Smooth muscle cell (in vitro differentiated cells): ENCODE measurements around the gene HOXB5. TPM values are rescaled to one million over a fixed set of nuclear protein-coding genes. Genes with fewer than 3 reads are reported as not detected.

Experiments used
- DNase-seq: peaks from one replicate; lab custom pipeline; 2025; ENCODE audit not compliant: unreplicated experiment; lab: John Stamatoyannopoulos, UW
- H2AFZ ChIP-seq: fragments of 200-600 bp; sonication (generic); 2 replicates; pipeline ENCODE4 v1.6.0; 2016; ENCODE audit warnings: antibody characterized with exemption, low read depth, mild to moderate bottlenecking
- H3F3A ChIP-seq: fragments of 200-600 bp; sonication (generic); 2 replicates; pipeline ENCODE4 v1.6.0; 2017; ENCODE audit warnings: antibody characterized with exemption, low read depth
- H3K27ac ChIP-seq: fragments of 200-600 bp; sonication (generic); 2 replicates; pipeline ENCODE4 v1.5.1; 2016; ENCODE audit warnings: low read depth, mild to moderate bottlenecking
- H3K27me3 ChIP-seq: fragments of 200-600 bp; sonication (generic); 2 replicates; pipeline ENCODE4 v1.6.1; 2016; ENCODE audit warnings: low read depth, mild to moderate bottlenecking
- H3K36me3 ChIP-seq: fragments of 200-600 bp; sonication (generic); 2 replicates; pipeline ENCODE4 v1.5.1; 2016; ENCODE audit warnings: low read depth
- H3K4me1 ChIP-seq: fragments of 200-600 bp; sonication (generic); 2 replicates; pipeline ENCODE4 v1.5.1; 2016; ENCODE audit warnings: low read depth
- H3K4me2 ChIP-seq: fragments of 200-600 bp; sonication (generic); 2 replicates; pipeline ENCODE4 v1.6.0; 2016; ENCODE audit warnings: mild to moderate bottlenecking
- H3K4me3 ChIP-seq: fragments of 200-600 bp; sonication (generic); 2 replicates; pipeline ENCODE4 v1.5.1; 2016; ENCODE audit warnings: mild to moderate bottlenecking
- H3K79me2 ChIP-seq: fragments of 200-600 bp; sonication (generic); 2 replicates; pipeline ENCODE4 v1.6.0; 2016; ENCODE audit warnings: low read depth, mild to moderate bottlenecking
- H3K9ac ChIP-seq: fragments of 200-600 bp; sonication (generic); 2 replicates; pipeline ENCODE4 v1.6.0; 2016; ENCODE audit warnings: low read depth
- H3K9me3 ChIP-seq: fragments of 200-600 bp; sonication (generic); replicated peaks from 2 replicates; pipeline ENCODE4 v1.5.1; 2016; ENCODE audit warnings: low read depth
- H4K20me1 ChIP-seq: fragments of 200-600 bp; sonication (generic); 2 replicates; pipeline ENCODE4 v1.6.0; 2016; ENCODE audit warnings: low read depth
- WGBS: methylation state at CpG from one replicate; pipeline ENCODE4 v1.1.7; 2016; ENCODE audit warnings: low lambda C conversion rate; 5-methylcytosine and 5-hydroxymethylcytosine counted together
- polyA plus RNA-seq: library from polyadenylated mRNA; unstranded; fragments of >200 nt; fragmentation: Nextera tagmentation; extraction: Ambion mirVana; gene quantifications from 2 replicates; pipeline ENCODE4 v1.2.1, GENCODE V29; 2016
- total RNA-seq: library from RNA; depleted of rRNA; stranded (reverse); fragments of >200 nt; gene quantifications from 2 replicates; pipeline ENCODE4 v1.2.3, GENCODE V29; 2014
- TF ChIP-seq, protein P1 (sequence below): fragments of 200-600 bp; sonication (generic); IDR thresholded peaks from 2 replicates; pipeline ENCODE4 v1.5.1; 2017; ENCODE audit warnings: borderline replicate concordance, mild to moderate bottlenecking, antibody characterized with exemption; ENCODE audit not compliant: insufficient read depth, poor library complexity, severe bottlenecking

HOXB5 gene
- total and polyA plus RNA-seq, 2 experiments from 2014 or later, result 0.49 to 1.8 TPM

DNA sequence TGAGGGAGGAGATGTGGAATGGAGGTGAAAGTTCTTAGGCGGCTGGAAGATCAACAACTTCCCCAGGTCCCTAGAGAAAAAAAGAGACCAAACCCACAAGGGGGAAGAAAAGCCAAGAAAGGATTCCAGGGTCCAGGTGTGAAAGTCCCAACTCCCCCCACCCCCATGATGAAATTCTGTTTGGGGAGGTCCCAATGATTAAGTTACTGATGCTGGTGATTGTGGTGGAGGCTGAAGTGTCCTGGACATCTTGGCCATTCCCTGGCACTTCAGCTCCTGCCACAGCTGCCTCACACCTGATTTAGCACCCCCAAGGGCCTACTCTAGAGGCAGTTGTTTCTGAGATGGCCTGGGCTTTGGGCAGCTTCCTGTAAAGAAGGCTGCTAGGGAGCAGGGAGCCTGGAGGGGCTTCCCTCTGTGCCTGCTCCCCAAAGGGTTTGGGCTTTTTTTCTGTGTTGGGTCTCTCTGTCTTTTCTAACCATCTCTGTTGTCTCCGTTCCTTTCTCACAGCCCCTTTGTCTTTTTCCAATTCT lies 28.5 kb downstream of the HOXB5 start:
- 70% methylated on average over 2 of the region's 2 CpGs for WGBS
- H3K27me3 ChIP-seq, result peaks cover 92% of the 10 kb centered on the region
- peaks cover 45% of the 10 kb centered on the region for H3K79me2 ChIP-seq
- H3K36me3 ChIP-seq, result no peaks in the 10 kb centered on the region
- H3K9ac ChIP-seq, result no peak overlapping the region
- no peak overlapping the region for H2AFZ ChIP-seq
- H4K20me1 ChIP-seq, result peaks cover 100% of the 10 kb centered on the region
- H3K27ac ChIP-seq, result no peak overlapping the region
- H3K4me3 ChIP-seq, result no peak overlapping the region
- H3F3A ChIP-seq, result no peaks in the 10 kb centered on the region
- H3K9me3 ChIP-seq, result no peaks in the 10 kb centered on the region
- no peak for DNase-seq
- TF ChIP-seq, protein P1, sequence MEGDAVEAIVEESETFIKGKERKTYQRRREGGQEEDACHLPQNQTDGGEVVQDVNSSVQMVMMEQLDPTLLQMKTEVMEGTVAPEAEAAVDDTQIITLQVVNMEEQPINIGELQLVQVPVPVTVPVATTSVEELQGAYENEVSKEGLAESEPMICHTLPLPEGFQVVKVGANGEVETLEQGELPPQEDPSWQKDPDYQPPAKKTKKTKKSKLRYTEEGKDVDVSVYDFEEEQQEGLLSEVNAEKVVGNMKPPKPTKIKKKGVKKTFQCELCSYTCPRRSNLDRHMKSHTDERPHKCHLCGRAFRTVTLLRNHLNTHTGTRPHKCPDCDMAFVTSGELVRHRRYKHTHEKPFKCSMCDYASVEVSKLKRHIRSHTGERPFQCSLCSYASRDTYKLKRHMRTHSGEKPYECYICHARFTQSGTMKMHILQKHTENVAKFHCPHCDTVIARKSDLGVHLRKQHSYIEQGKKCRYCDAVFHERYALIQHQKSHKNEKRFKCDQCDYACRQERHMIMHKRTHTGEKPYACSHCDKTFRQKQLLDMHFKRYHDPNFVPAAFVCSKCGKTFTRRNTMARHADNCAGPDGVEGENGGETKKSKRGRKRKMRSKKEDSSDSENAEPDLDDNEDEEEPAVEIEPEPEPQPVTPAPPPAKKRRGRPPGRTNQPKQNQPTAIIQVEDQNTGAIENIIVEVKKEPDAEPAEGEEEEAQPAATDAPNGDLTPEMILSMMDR, result no peak
- peak overlapping the region; percentile 89 for H3K4me2 ChIP-seq
- H3K4me1 ChIP-seq, result peaks cover 6% of the 10 kb centered on the region

DNA sequence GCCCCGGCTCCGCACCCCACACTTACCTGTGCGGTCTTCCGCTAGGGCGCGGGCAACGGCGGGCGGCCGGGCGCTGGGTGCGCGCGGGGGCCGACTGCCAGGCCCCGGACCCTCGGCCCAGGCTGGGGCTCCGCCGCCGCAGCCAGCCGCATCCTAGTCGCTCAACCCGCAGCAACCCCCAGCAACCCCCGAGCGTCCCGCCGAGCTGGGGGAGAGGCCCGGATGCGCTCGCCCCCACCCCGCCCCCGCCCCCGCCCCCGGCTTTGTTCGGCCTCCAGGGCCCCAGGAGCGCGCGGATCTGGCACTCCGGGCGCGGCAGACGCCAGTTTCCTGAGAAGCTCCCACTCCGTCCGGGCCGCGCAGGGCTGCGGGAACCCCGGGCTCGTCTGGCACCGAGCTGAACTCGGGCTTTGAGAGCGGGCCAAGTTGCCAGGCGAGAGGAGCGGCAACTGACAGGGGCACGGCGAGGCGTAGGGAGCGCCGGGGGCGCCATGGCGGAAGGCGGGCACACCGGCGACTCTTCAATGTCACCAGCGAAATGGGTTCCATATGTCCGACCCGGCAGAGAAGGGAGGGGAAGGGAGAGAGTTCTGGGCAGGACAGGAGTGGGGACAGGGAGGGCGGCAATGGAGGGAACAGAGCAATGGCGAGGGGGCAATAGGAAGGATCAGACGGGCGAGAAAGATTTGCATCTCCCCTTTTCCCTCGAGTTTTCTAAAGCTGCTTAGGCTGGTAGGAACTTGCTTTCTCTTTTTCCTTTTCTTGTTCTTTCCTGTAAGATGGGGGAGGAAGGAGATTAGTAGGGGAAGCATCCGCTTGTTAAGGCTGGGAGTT lies 29.2 kb downstream of the HOXB5 start:
- Histone ChIP-seq H3K9ac (peak overlapping the region; percentile 26), H2AFZ (no peak overlapping the region), H3F3A (no peaks in the 10 kb centered on the region), H4K20me1 (peaks cover 100% of the 10 kb centered on the region), H3K27me3 (peaks cover 92% of the 10 kb centered on the region), H3K9me3 (no peaks in the 10 kb centered on the region), H3K36me3 (no peaks in the 10 kb centered on the region), H3K4me2 (peak overlapping the region; percentile 89), H3K4me3 (peak overlapping the region; percentile 47), H3K4me1 (peaks cover 6% of the 10 kb centered on the region), H3K27ac (no peak overlapping the region), H3K79me2 (peaks cover 39% of the 10 kb centered on the region)
- DNase-seq, result no peak
- WGBS, result 12% methylated on average over 51 of the region's 73 CpGs
- TF ChIP-seq, protein P1, result no peak

DNA sequence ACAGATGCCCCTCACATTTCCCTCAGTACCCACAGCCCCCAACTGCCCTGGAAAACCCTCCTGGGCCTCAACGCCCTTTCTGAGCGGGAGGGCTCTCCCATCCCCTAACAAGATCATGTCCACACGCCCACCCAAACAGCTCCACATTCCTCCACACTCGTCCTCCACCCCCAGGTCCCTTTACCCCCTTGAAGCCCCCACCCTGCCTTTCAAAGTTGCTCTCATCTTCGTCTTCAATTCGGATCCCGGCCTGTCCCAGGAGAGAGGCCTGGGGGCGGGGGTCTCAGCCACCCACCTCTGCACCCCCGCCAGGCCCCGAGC lies 29.8 kb downstream of the HOXB5 start:
- Histone ChIP-seq H3K36me3 (no peaks in the 10 kb centered on the region), H3F3A (no peaks in the 10 kb centered on the region), H3K4me1 (peaks cover 6% of the 10 kb centered on the region), H3K9me3 (no peaks in the 10 kb centered on the region), H3K27me3 (peaks cover 92% of the 10 kb centered on the region), H3K4me2 (peak overlapping the region; percentile 89), H3K9ac (no peak overlapping the region), H3K27ac (no peak overlapping the region), H3K79me2 (peaks cover 33% of the 10 kb centered on the region), H2AFZ (no peak overlapping the region), H4K20me1 (peaks cover 100% of the 10 kb centered on the region), H3K4me3 (peak overlapping the region; percentile 47)
- DNase-seq, result no peak
- WGBS, result 43% methylated on average over 3 of the region's 10 CpGs
- TF ChIP-seq, protein P1, result no peak

DNA sequence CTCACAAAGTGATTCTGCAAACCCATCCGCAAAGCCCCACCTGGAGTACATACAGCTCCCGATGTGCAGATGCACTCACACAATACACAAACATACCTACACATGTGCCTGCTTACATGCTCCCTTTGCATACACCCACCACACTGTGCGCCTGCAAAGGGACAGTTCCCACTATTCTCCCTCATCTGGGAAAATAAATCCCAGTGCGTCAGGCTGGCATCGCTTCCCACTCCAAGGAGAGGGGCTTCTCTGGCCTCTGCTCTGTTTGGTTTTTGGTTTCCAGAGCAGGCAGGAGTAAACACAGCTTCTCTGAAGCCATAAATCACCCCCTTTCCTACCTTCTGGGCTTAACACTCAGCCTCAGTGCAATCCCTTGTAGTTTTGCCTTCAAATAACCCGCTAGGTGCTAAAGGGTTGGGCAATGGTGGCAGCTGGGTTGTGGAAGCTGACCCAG lies 30.2 kb downstream of the HOXB5 start:
- WGBS, result 78% methylated on average over 6 of the region's 6 CpGs
- H3K9ac ChIP-seq, result no peak overlapping the region
- peaks cover 92% of the 10 kb centered on the region for H3K27me3 ChIP-seq
- peaks cover 100% of the 10 kb centered on the region for H4K20me1 ChIP-seq
- H2AFZ ChIP-seq, result no peak overlapping the region
- H3K27ac ChIP-seq, result no peak overlapping the region
- H3K9me3 ChIP-seq, result no peaks in the 10 kb centered on the region
- H3K4me3 ChIP-seq, result peak overlapping the region; percentile 47
- H3K79me2 ChIP-seq, result peaks cover 29% of the 10 kb centered on the region
- peak overlapping the region; percentile 89 for H3K4me2 ChIP-seq
- H3F3A ChIP-seq, result no peaks in the 10 kb centered on the region
- no peak for DNase-seq
- TF ChIP-seq, protein P1, result no peak
- peaks cover 6% of the 10 kb centered on the region for H3K4me1 ChIP-seq
- H3K36me3 ChIP-seq, result no peaks in the 10 kb centered on the region
